T-helper 22 cell (primary cell): ENCODE data around the gene ST8SIA2.

ENCODE experiments used
- DNase-seq: peaks from one replicate; pipeline ENCODE4 v3.0.0-alpha.2; 2020; ENCODE audit warnings: low read depth

The ST8SIA2 gene, protein sequence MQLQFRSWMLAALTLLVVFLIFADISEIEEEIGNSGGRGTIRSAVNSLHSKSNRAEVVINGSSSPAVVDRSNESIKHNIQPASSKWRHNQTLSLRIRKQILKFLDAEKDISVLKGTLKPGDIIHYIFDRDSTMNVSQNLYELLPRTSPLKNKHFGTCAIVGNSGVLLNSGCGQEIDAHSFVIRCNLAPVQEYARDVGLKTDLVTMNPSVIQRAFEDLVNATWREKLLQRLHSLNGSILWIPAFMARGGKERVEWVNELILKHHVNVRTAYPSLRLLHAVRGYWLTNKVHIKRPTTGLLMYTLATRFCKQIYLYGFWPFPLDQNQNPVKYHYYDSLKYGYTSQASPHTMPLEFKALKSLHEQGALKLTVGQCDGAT

DNA sequence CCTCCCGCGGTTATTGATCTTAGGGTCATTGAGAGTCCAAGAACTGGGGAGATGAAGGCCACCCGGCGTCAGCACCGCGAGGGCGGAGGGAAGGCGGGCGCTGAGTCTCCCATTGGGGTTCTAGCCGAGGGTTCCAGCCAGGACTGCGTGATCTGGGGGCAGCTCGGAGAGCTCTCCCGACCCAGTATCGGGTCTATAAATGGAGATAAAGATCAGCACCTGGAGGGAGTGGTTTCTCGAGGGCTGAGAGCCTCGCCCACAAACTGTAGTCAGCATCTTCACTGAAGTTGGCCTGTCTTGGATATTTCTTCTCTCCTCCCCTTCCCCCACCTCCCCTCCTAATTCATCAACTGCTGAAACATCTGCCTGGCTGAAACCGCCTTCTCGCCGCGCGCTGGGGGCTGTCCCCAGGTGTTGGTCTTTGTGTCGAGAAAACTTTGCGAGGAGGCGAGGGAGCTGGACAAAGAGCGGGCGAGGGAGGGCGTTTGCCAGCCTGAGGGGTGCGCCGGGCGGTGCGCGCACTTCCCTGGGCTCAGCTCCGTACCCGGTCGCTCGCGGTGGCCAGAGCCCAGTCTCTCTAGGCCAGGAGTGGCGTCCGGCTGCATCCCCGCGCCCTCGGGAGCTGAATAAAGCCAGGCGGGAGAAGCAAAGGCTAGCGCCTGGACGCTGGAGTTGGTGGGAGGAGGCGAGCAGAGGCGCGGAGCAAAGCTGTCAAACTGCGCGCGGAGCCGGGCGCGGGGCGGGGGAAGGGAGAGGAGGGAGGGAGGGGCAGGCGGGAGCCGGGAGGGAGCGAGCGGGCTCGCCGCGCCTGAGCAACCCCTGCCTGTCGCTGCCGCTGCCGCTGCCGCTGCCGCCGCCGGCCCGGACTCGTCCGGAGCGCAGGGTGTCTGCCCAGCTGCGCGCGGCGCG is at the start of gene ST8SIA2:
Gene ST8SIA2 (plus strand): TSS at position 811 of the 909 bp plus-strand sequence. CDS start 184 bp downstream, outside the sequence.
- DNase-seq, result no peak

DNA sequence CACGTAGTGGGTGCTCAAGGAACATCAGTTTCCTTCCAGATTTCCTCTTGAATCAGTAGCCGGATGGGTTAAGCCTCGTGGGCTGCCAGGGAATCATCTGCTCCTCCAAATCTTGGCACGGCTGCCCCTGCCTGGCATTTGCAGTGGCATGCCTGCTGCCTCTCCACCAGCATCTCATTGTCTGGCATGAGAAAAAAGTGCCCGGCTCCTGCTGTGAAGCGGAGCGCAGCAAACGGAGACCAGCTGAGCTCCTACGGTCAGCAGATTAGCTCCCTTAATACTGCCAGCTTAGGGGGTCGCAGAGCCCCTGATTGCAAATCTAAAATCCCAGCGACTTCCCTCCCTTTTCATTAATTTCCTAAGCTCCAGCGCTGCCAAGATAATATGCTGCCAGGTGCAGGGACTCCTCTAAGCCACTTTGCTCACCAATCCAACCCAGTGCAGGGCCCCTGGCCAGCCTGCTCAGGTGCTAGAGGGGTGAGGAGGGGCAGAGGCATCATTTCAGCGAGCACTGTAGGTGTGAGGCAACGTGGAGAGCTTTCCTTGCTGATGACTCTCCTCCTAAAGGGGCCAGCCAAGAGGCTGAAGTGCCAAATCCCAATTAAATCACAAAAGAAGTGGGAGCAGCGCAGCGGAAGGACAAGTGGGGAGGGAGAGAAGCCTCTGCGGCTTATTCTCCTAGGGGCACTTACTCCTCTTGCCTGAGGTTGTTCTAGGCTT is 49.6 kb upstream of the ST8SIA2 start:
- DNase-seq, result no peak

DNA sequence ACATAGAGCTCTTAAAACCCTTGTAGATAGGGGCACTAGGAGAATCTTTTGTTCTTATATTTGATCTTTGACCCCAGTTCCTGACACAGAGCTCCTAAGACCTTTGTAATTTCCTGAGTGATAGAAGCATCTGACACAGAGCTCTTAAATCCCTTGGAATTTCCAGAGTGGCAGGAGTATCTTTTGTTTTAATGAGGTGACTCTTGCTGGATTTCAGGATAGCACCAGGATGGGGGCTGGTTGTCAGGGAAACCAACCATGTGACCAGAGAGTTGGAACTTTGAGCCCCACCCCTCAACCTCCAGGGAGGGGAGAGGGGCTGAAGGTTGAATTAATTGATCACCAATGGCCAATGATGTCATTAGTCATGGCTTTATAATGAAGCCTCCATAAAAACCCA is 47.6 kb upstream of the ST8SIA2 start:
- no peak for DNase-seq

GRCh38 chr15:92355307-92355706 is 38.4 kb upstream of the ST8SIA2 start:
- DNase-seq, result no peak

DNA sequence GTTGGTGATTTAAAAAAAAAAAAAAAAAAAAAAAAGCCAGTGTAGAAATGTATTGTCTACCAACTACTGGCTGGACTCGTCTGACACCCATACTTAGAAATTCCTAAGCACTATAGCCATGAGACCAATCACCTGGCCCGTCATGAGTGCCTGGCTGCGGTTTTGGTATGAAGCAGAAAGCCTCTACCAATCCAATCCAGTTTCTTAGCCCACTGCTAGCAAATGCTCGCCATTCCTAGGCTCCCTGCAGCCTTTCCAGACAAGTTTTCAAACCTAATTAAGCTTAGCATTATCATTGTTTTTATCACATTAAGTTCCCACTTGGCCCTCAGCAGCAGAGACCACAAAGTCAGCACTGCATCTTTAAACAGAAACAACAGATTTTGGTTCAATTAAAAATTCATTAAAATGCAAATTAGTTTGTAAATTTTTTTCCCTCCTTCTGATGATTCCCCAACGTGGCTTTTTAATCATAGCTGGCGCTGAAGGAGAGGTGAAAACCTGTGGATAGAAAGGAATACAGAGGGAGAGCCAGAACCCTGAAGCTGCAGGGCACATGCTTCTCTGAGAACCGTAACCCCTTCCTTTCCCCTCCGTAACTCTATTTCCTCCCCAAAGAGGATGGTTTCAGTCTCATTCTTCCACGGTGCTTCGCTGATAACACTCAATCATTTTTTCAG is 32.2 kb upstream of the ST8SIA2 start:
- no peak for DNase-seq

GRCh38 chr15:92362001-92362350 is 31.7 kb upstream of the ST8SIA2 start:
- no peak for DNase-seq

- DNase-seq, result no peak
Measured at GRCh38 chr15:92365084-92365483, 28.6 kb upstream of the ST8SIA2 start.

- DNase-seq, result no peak
Measured at GRCh38 chr15:92365906-92366305, 27.8 kb upstream of the ST8SIA2 start.

DNA sequence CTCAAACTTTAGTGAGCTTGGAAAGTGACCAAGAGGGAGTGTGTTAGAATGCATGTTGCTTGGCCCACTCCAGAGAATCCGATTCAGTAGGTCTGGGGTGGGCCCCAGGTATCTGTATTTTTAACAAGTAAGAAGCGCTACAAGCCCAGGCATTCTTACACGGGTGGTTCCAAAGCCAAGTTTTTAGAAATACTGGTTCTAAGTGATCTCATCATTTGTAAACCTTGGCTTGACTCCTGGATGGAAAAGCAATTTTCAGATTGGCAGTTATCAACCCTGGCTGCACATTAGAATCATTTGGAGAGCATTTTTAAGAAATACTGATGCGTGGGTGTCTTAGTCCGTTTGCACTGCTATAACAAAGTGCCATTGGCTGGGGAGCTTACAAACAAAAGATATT is 27.3 kb upstream of the ST8SIA2 start:
- DNase-seq, result no peak

GRCh38 chr15:92375057-92375456 is 18.6 kb upstream of the ST8SIA2 start:
- DNase-seq, result no peak

- DNase-seq, result no peak
Measured at GRCh38 chr15:92376109-92376508, 17.6 kb upstream of the ST8SIA2 start.

DNA sequence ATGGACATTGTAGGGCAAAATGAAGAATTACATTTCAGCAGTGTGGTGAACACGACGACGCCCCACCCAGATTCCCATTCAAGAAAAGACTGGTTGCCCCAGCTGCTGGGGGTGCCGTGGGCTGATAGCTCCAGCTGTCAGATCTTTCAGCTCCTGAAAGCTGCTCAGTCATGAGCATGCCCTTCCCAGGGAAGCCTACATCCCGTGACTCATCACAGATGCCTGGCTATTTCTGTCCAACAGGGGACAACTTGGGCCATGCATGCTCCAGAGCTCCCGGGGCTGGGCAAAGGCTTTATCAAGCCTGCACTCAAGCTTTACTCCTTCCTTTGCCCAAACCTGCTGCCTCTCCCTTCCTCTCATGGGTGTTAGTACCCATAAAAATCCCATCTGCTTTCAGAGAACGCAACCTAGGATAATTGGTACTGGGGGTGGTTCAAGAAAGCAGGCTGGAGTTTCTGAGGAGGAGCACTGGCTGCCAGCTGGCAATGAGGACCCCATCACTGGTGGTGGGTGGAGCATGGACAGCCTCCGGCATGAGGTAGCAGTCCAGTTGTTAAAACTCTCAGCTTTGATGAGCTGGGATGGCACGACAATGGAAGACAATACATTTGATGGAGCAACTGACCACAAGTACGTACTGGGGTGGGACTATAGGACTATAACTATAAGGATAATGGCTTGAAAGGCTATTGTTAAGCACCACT is 16.4 kb upstream of the ST8SIA2 start:
- DNase-seq, result no peak

- no peak for DNase-seq
Measured at GRCh38 chr15:92383519-92384324, 10.0 kb upstream of the ST8SIA2 start.

DNA sequence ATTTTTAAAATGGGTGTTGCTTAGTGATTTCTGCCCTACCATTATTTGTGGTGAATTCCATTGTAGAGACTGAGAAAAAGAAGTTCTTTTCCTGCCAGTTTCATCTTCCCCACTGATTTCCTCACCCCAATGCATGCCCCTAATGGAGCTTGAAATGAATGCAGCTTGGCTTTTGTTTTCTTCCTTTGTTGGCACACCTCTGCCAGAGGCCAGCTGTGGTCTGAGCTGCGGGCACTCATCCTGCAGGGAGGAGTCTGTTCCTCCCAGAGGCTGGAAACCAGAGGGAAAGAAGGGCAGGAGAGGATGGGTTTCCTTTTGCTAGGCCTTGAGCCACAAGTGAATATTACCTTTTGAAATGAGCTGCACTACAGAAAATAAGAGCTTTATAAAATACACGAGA is 9.3 kb upstream of the ST8SIA2 start:
- no peak for DNase-seq

GRCh38 chr15:92385096-92385495 is 8.6 kb upstream of the ST8SIA2 start:
- no peak for DNase-seq

DNA sequence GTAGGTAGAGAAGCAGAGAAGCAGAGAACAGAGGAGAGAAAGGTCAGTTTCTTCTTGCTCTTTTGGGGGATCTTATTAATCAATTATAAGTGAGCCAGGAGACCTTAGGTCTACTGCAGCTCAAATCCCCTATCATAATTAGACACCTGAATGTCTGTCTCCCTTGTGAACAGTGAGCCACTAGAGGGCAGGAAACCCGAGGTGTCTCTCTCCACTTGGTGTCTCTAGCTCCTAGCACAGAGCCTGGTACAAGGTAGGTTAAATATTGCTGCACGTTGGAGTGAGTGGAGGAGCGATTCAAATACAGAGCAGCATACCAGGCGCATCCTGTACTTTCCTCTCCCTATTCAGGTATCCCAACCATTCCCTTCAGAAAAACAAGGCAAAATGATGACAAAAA is 2.0 kb upstream of the ST8SIA2 start:
- no peak for DNase-seq

- no peak for DNase-seq
Measured at GRCh38 chr15:92392462-92392861, 1.2 kb upstream of the ST8SIA2 start.

DNA sequence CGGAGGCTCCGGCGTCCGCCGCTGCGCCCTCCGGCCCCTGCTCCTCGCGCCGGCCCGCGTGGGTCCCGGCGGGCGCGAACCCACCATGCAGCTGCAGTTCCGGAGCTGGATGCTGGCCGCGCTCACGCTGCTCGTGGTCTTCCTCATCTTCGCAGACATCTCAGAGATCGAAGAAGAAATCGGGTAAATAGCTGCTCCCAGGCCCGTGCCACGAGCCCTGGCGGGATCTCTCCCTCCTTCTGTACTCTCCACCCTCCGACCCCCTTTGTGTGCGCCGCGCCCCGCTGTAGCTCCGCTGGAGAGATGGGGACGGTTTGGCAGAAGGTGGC is 263 bp downstream of the ST8SIA2 start:
- no peak for DNase-seq

DNA sequence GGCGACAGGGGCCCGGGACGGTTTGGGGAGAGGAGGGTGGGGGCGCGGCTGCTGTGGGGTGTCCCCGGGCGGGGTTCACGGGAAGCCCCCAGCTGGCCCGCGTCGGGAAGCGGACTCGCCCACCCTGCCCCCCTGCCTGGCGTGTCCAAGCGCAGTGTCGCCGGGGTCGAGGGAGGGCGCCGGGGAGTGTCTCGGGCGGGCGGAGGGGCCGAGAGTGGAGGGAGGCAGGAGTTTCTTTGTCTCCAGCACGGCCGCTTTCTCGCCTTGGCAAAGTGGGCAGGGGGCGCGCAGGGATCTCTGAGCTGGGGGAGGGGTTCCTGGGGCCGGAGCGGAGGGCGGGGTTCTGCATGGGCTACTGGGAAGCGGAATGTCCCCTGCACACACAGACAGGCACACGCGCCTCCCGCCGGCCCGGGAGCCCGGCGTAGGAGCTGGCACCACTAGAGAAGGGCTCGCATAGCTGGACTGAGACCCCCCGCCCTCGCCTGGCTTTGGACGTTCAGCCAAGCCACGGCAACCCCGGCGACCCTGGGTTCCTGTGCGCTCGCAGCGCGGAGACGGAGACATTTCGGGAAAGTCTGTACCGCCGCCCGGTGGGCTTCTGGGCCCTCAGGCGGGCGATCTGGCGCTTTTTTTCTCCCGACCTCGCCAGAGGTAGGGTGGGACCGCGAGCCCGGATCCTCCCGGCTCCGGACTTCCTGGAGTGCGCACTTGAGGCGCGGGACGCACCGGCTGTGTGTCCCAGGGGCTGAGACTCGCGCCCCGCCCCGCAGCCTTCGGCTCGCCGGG is 822 bp downstream of the ST8SIA2 start:
- no peak for DNase-seq

DNA sequence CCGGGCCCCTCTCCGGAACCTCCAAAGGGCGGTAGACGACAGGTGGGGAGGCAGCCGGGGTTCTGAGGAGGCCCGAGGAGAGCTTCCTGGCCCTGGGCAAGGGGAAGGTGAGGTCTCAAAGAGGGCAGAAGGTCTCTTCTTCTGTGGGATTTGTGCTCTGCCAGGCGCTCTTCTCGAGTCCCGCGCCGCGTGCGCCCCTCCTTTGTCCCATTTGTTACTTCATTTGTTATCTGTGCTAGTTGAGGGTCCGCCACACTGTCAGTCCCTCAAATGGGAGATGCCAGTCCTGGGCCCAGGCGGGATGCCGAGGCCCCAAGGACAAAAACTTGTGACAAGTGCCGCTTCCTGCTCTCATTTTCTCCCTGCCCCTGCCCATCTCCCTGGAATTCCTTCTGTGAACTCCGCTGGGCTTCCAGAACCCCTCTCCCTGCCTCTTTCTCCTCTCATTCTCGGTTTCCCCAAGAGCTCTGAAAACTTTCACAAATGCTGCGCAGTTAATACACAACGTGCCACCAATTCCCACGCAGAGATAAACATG is 1.5 kb downstream of the ST8SIA2 start:
- no peak for DNase-seq
